Inferior parietal cortex (tissue), 1 donor: Measurements from ENCODE around the gene ARHGEF19.
"Not testable (repeated sequence)": the region's sequence is repeated elsewhere in the genome, so short reads cannot be mapped to it uniquely, and the experiment has no call there.

Experiments
- DNase-seq: peaks from one replicate; pipeline ENCODE4 v3.0.0-alpha.2; 2016; ENCODE audit errors: extremely low spot score

ARHGEF19 gene

GRCh38 chr1:16204634-16205333, 7.7 kb downstream of the ARHGEF19 start:
- no peak for DNase-seq

GRCh38 chr1:16204216-16204615, 8.2 kb downstream of the ARHGEF19 start:
- DNase-seq, result no peak

GRCh38 chr1:16203550-16203949, 8.9 kb downstream of the ARHGEF19 start:
- no peak for DNase-seq

GRCh38 chr1:16202281-16203210, 9.9 kb downstream of the ARHGEF19 start:
- no peak for DNase-seq

GRCh38 chr1:16199700-16200099, 12.8 kb downstream of the ARHGEF19 start:
- no peak for DNase-seq

- DNase-seq, result no peak
Measured at GRCh38 chr1:16199157-16199501, 13.3 kb downstream of the ARHGEF19 start.

- DNase-seq, result no peak
Measured at GRCh38 chr1:16198444-16199156, 13.9 kb downstream of the ARHGEF19 start.

- DNase-seq, result no peak
Measured at GRCh38 chr1:16196874-16197273, 15.6 kb downstream of the ARHGEF19 start.

GRCh38 chr1:16196139-16196538, 16.3 kb downstream of the ARHGEF19 start:
- not testable (repeated sequence) for DNase-seq

GRCh38 chr1:16195518-16195905, 16.9 kb downstream of the ARHGEF19 start:
- DNase-seq, result no peak

- DNase-seq, result no peak
Measured at GRCh38 chr1:16191916-16192546, 20.4 kb downstream of the ARHGEF19 start.

GRCh38 chr1:16191309-16191708, 21.1 kb downstream of the ARHGEF19 start:
- DNase-seq, result no peak

- DNase-seq, result peak; percentile 36
Measured at GRCh38 chr1:16189921-16190621, 22.4 kb downstream of the ARHGEF19 start.

GRCh38 chr1:16189003-16189402, 23.4 kb downstream of the ARHGEF19 start:
- DNase-seq, result no peak

GRCh38 chr1:16187748-16188401, 24.6 kb downstream of the ARHGEF19 start:
- peak; percentile 62 for DNase-seq

GRCh38 chr1:16186655-16187235, 25.7 kb downstream of the ARHGEF19 start:
- DNase-seq, result no peak

GRCh38 chr1:16184557-16185303, 27.7 kb downstream of the ARHGEF19 start:
- no peak for DNase-seq

- no peak for DNase-seq
Measured at GRCh38 chr1:16183765-16184556, 28.5 kb downstream of the ARHGEF19 start.

GRCh38 chr1:16183179-16183578, 29.3 kb downstream of the ARHGEF19 start:
- DNase-seq, result no peak
